ENCODE measurements around the gene MYORG.
"Not testable (repeated sequence)": the region's sequence is repeated elsewhere in the genome, so short reads cannot be mapped to it uniquely, and the experiment has no call there.

Gene MYORG

GRCh38 chr9:34370335-34370969 lies 6.2 kb downstream of the MYORG start:
- H3K4me3 ChIP-seq (ENCODE audit: low read depth, low read length), result no peak overlapping the region

- H3K4me3 ChIP-seq (ENCODE audit: low read depth, low read length), result no peak overlapping the region
Observed at GRCh38 chr9:34369636-34370035, 7.1 kb downstream of the MYORG start.

GRCh38 chr9:34368796-34369195 lies 7.9 kb downstream of the MYORG start:
- not testable (repeated sequence) for H3K4me3 ChIP-seq (ENCODE audit: low read depth, low read length)

GRCh38 chr9:34367751-34368410 lies 8.8 kb downstream of the MYORG start:
- not testable (repeated sequence) for H3K4me3 ChIP-seq (ENCODE audit: low read depth, low read length)

DNA sequence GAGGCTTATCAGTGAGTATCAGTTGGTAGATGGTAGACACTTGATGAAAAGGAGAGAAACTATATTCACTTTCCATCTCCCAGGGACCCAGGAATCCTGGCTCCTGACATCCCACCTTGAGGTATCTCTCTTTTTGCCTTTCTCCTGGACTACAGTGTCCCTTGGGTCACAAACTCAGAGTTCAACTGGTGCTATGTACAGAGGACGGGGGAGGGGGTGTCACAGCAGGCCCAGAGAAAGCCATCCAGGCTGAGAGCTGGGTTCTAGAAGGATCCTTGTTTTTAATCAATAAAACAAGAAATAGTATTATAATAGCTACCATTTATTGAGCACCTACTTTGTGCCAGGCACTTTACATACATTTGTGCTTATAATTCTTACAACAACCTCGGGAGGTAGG lies 10.3 kb downstream of the MYORG start:
- no peak overlapping the region for H3K4me3 ChIP-seq (ENCODE audit: low read depth, low read length)

DNA sequence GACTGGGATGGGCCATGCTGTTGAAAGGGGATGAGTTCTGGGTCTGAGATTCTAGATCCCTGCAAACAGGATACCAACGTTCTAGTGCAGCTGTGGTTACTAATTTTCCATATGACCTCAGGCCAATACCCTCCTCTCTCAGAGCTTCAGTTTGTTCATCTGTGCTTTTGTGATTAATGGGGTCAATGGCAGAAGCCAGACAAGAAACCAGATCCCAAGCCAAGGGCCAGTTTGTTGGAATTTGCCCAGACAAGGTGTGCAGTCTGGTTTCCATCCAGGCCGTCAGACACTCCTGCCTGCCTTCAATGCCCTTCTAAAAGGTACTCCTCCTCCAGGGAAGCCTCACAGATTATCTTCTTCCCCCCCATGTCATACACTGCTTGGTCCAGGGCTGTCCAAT lies 11.4 kb downstream of the MYORG start:
- no peak overlapping the region for H3K4me3 ChIP-seq (ENCODE audit: low read depth, low read length)

GRCh38 chr9:34363619-34364351 lies 12.9 kb downstream of the MYORG start:
- no peak overlapping the region for H3K4me3 ChIP-seq (ENCODE audit: low read depth, low read length)

DNA sequence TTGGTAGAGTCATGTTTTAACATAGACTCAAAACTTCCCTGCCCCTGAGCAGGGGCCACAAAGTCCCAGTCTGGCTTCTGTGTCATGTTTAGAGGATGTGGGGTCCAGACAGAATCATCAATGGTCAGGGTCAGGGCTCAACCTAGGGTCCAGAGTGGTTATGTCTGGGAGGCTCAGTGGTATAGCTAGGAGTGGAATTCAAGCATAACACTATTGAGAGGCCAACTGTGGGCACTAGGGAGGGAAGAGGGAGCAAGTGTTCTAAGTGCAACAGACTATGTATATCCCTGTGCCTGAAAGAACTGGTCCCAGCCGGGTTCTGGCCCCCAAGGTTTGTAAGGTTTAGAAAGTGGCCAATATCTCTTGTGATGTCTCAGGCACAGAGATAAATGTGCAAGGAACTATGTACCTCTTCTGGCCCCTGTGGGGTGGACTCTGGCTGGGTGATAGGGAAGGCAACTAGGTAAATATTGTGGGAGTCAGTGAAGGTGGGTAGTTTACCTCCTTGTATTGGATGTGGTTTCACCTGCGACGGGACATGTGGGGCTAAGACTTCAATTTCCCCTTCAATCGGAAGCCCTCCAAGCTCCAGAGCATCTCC lies 14.0 kb downstream of the MYORG start:
- no peak overlapping the region for H3K4me3 ChIP-seq (ENCODE audit: low read depth, low read length)

- not testable (repeated sequence) for H3K4me3 ChIP-seq (ENCODE audit: low read depth, low read length)
Observed at GRCh38 chr9:34352957-34353356, 23.7 kb downstream of the MYORG start.

DNA sequence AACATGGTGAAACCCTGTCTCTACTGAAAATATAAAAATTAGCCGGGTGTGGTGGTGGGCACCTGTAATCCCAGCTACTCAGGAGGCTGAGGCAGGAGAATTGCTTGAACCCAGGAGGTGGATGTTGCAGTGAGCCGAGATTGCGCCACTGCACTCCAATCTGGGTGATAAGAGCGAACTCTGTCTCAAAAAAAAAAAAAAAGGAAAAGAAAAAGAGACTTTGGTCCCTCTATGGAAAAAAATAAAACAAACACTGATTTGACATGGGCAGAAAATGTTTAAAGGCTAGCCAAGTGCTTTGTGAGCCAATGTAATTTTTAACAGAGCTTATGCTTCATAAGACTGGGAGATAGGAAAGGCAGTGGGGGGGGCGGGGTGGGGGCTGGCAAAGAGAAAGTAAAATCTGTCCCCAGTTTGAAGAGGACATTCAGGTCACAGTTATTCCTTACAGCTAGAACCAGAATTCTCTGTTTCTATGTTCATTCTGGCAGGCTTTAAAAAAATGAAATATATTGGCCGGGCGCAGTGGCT lies 24.5 kb downstream of the MYORG start:
- H3K4me3 ChIP-seq (ENCODE audit: low read depth, low read length), result not testable (repeated sequence)

- H3K4me3 ChIP-seq (ENCODE audit: low read depth, low read length), result no peak overlapping the region
Observed at GRCh38 chr9:34349324-34349723, 27.4 kb downstream of the MYORG start.

DNA sequence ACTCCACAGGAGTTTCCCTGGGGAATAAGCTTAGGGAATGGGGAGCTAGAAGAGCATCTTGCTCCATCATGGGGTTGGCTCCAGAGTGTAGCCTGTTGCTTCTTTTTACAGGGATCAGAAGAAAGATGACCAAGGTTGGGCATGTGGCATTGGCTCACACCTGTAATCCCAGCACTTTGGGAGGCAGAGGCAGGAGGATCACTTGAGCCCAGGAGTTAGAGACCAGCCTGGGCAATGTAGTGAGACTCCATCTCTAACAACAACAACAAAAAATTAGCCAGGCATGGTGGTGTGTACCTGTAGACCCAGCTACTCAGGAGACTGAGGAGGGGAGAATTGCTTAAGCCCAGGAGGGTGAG lies 28.9 kb downstream of the MYORG start:
- no peak overlapping the region for H3K4me3 ChIP-seq (ENCODE audit: low read depth, low read length)

- H3K4me3 ChIP-seq (ENCODE audit: low read depth, low read length), result no peak overlapping the region
Observed at GRCh38 chr9:34346873-34347799, 29.6 kb downstream of the MYORG start.

GRCh38 chr9:34343605-34344004 lies 33.1 kb downstream of the MYORG start:
- no peak overlapping the region for H3K4me3 ChIP-seq (ENCODE audit: low read depth, low read length)

GRCh38 chr9:34343090-34343489 lies 33.6 kb downstream of the MYORG start:
- no peak overlapping the region for H3K4me3 ChIP-seq (ENCODE audit: low read depth, low read length)

GRCh38 chr9:34341659-34342295 lies 34.9 kb downstream of the MYORG start:
- no peak overlapping the region for H3K4me3 ChIP-seq (ENCODE audit: low read depth, low read length)

DNA sequence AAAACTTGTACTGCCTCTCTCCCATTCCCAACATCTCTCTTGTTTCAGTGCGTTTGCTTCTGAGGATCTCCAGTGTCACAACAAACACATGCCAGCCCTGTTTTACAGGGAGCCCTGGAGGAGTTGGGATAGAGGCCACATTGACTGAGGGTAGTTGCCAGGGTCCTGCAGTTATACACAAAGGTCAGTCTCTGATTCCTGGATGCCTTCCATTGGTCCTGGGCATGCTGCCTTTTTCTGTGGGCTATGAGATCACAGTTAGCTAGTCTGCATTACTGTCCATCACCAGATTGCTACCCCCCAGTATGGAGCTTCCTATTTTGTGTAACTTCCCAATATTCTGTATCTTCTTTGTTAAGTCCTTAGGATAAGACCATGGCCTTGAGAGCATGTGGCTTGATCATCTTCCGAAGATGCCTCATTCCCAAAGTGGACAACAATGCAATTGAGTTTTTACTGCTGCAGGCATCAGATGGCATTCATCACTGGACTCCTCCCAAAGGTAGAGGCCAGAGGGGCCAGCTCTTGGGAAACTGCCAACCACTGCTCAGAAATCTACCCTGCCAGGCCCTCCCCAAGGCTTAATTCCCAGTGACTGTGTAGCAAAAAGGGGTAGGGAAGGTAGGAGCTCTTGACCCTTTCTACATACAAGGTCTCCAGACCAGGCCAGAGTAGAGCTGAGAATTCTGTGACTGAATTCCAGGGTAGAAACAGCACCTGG lies 37.9 kb downstream of the MYORG start:
- H3K4me3 ChIP-seq (ENCODE audit: low read depth, low read length), result no peak overlapping the region

DNA sequence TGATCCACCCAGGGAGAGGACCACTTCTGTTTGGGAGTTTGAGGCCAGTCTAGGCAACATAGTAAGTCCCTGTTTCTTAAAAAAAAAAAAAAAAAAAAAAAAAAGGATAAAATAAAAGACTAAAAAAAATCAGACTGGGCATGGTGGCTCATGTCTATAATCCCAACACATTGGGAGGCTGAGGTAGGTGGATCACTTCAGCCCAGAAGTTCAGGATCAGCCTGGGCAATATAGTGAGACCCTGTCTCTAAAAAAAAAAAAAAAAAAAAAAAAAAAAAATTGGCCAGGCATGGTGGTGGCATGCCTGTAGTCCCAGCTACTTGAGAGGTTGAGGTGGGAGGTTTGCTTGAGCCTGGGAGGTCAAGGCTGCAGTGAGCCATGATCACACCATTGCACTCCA lies 38.6 kb downstream of the MYORG start:
- not testable (repeated sequence) for H3K4me3 ChIP-seq (ENCODE audit: low read depth, low read length)

DNA sequence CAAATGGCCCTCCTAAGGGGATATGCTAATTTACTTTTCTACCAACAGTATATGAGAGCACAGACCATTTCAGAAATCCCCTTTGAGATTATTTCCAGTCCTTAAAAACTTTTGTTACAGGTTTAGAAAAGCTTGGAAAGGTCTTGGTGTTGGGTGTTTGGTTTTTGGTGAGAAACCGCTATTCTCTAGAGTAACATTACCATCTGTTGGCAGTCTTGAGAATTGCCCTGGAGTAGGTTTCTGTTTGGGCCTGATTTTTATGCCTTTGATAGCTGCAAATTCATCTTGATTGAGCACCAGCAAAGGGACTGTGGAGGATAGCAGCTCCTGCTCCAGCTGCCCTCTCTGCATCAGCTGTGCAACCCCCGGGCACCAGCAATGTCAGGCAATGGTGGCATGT lies 39.3 kb downstream of the MYORG start:
- H3K4me3 ChIP-seq (ENCODE audit: low read depth, low read length), result no peak overlapping the region
